ENCODE results near the gene PKD1L1. TPM values are rescaled to one million over a fixed set of nuclear protein-coding genes. Genes with fewer than 3 reads are reported as not detected.
"Not testable (repeated sequence)": the region's sequence is repeated elsewhere in the genome, so short reads cannot be mapped to it uniquely, and the experiment has no call there.

Gene PKD1L1
- polyA plus RNA-seq, 3 donors: 0.17 to 0.25 (median 0.21) TPM

- DNase-seq (ENCODE audit: low read depth in 3 of 3, low spot score in 2 of 3): no peak
These were observed 18.9 kb upstream of the PKD1L1 start for GRCh38 chr7:47967123-47967522.

GRCh38 chr7:47965456-47965855 lies 17.2 kb upstream of the PKD1L1 start:
- DNase-seq (ENCODE audit: low read depth in 3 of 3, low spot score in 2 of 3): no peak

GRCh38 chr7:47962262-47962661 lies 14.0 kb upstream of the PKD1L1 start:
- DNase-seq (ENCODE audit: low read depth in 3 of 3, low spot score in 2 of 3): no peak

GRCh38 chr7:47957156-47957555 lies 8.9 kb upstream of the PKD1L1 start:
- no peak for DNase-seq (ENCODE audit: low read depth in 3 of 3, low spot score in 2 of 3)

GRCh38 chr7:47956220-47956619 lies 8.0 kb upstream of the PKD1L1 start:
- no peak for DNase-seq (ENCODE audit: low read depth in 3 of 3, low spot score in 2 of 3)

- DNase-seq (ENCODE audit: low read depth in 3 of 3, low spot score in 2 of 3): no peak
These were observed 6.1 kb upstream of the PKD1L1 start for GRCh38 chr7:47954231-47954911.

- DNase-seq (ENCODE audit: low read depth in 3 of 3, low spot score in 2 of 3): no peak
These were observed 5.6 kb upstream of the PKD1L1 start for GRCh38 chr7:47953822-47954221.

GRCh38 chr7:47952224-47952623 lies 4.0 kb upstream of the PKD1L1 start:
- DNase-seq (ENCODE audit: low read depth in 3 of 3, low spot score in 2 of 3): no peak

GRCh38 chr7:47951374-47951773 lies 3.1 kb upstream of the PKD1L1 start:
- no peak for DNase-seq (ENCODE audit: low read depth in 3 of 3, low spot score in 2 of 3)

GRCh38 chr7:47950714-47951113 lies 2.4 kb upstream of the PKD1L1 start:
- DNase-seq (ENCODE audit: low read depth in 3 of 3, low spot score in 2 of 3): no peak

- no peak for DNase-seq (ENCODE audit: low read depth in 3 of 3, low spot score in 2 of 3)
These were observed 1.4 kb upstream of the PKD1L1 start for GRCh38 chr7:47949703-47950102.

GRCh38 chr7:47947355-47947749 lies 914 bp downstream of the PKD1L1 start:
- DNase-seq (ENCODE audit: low read depth in 3 of 3, low spot score in 2 of 3): no peak

GRCh38 chr7:47946581-47947354 lies 1.5 kb downstream of the PKD1L1 start:
- no peak for DNase-seq (ENCODE audit: low read depth in 3 of 3, low spot score in 2 of 3)

GRCh38 chr7:47945261-47946015 lies 2.8 kb downstream of the PKD1L1 start:
- peak in 2 of 3 donors; percentile 36 to 44 for DNase-seq (ENCODE audit: low read depth in 3 of 3, low spot score in 2 of 3)

GRCh38 chr7:47944536-47945260 lies 3.6 kb downstream of the PKD1L1 start:
- DNase-seq (ENCODE audit: low read depth in 3 of 3, low spot score in 2 of 3): no peak

GRCh38 chr7:47943676-47944474 lies 4.4 kb downstream of the PKD1L1 start:
- DNase-seq (ENCODE audit: low read depth in 3 of 3, low spot score in 2 of 3): no peak

GRCh38 chr7:47942651-47943050 lies 5.6 kb downstream of the PKD1L1 start:
- not testable (repeated sequence) for DNase-seq (ENCODE audit: low read depth in 3 of 3, low spot score in 2 of 3)

GRCh38 chr7:47942132-47942531 lies 6.1 kb downstream of the PKD1L1 start:
- DNase-seq (ENCODE audit: low read depth in 3 of 3, low spot score in 2 of 3): no peak

GRCh38 chr7:47941136-47941844 lies 7.0 kb downstream of the PKD1L1 start:
- DNase-seq (ENCODE audit: low read depth in 3 of 3, low spot score in 2 of 3): no peak
